ENCODE data around the gene C3orf38. TPM values are rescaled to one million over a fixed set of nuclear protein-coding genes. Genes with fewer than 3 reads are reported as not detected.
"Not testable (repeated sequence)": the region's sequence is repeated elsewhere in the genome, so short reads cannot be mapped to it uniquely, and the experiment has no call there.

The C3orf38 gene
- total and polyA plus RNA-seq, 9 donors: 7.2 to 25.8 (median 22.1) TPM

DNA sequence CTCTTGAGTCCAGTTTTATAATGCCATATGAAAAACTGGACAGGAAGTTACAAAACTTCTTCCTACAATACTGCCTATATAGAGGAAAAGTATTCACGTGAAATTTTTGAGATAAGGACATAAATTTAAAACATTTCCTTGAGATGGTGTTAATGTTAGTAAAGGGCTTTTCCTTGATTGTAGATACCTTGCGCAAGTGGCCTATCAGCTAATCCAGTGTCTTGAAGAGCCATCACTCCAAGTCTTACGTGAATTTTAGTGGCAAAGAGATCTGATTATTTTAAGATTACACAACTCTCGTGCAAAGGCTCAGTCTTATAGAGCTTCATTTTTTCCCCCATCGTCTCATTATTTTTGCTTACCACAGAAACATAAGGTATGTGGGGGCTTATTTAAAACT lies 18.4 kb downstream of the C3orf38 start:
- no peak overlapping the region for H3K4me3 ChIP-seq
- TF ChIP-seq, protein P1, sequence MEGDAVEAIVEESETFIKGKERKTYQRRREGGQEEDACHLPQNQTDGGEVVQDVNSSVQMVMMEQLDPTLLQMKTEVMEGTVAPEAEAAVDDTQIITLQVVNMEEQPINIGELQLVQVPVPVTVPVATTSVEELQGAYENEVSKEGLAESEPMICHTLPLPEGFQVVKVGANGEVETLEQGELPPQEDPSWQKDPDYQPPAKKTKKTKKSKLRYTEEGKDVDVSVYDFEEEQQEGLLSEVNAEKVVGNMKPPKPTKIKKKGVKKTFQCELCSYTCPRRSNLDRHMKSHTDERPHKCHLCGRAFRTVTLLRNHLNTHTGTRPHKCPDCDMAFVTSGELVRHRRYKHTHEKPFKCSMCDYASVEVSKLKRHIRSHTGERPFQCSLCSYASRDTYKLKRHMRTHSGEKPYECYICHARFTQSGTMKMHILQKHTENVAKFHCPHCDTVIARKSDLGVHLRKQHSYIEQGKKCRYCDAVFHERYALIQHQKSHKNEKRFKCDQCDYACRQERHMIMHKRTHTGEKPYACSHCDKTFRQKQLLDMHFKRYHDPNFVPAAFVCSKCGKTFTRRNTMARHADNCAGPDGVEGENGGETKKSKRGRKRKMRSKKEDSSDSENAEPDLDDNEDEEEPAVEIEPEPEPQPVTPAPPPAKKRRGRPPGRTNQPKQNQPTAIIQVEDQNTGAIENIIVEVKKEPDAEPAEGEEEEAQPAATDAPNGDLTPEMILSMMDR (IDR thresholded peaks at IDR 0.05): no peak
- TF ChIP-seq EP300 (IDR thresholded peaks at IDR 0.05) (no peak), POLR2A (IDR thresholded peaks at IDR 0.05) (no peak)
- no peaks in the 10 kb centered on the region for H3K9me3 ChIP-seq
- DNase-seq: no peak
- no peaks in the 10 kb centered on the region for H3K36me3 ChIP-seq
- WGBS, 3 donors: 83 to 85% (median 84%) methylated on average over 5 of the region's 5 CpGs
- H3K4me1 ChIP-seq (ENCODE audit: insufficient read depth): no peaks in the 10 kb centered on the region
- no peaks in the 10 kb centered on the region for H3K27me3 ChIP-seq
- H3K27ac ChIP-seq: no peak overlapping the region
- intact Hi-C loops (cut with DNase I): no loop called here

GRCh38 chr3:88180398-88180999 lies 30.7 kb downstream of the C3orf38 start:
- DNase-seq: no peak
- no peaks in the 10 kb centered on the region for H3K27me3 ChIP-seq
- TF ChIP-seq EP300 (IDR thresholded peaks at IDR 0.05) (no peak), POLR2A (IDR thresholded peaks at IDR 0.05) (no peak)
- TF ChIP-seq, protein P1 (IDR thresholded peaks at IDR 0.05): no peak
- 61 to 74% (median 67%) methylated on average over 4 of the region's 4 CpGs for WGBS, 3 donors
- intact Hi-C loops (cut with DNase I): no loop called here
- H3K27ac ChIP-seq: no peak overlapping the region
- H3K4me3 ChIP-seq: no peak overlapping the region
- no peaks in the 10 kb centered on the region for H3K36me3 ChIP-seq
- H3K9me3 ChIP-seq: no peaks in the 10 kb centered on the region
- no peaks in the 10 kb centered on the region for H3K4me1 ChIP-seq (ENCODE audit: insufficient read depth)

DNA sequence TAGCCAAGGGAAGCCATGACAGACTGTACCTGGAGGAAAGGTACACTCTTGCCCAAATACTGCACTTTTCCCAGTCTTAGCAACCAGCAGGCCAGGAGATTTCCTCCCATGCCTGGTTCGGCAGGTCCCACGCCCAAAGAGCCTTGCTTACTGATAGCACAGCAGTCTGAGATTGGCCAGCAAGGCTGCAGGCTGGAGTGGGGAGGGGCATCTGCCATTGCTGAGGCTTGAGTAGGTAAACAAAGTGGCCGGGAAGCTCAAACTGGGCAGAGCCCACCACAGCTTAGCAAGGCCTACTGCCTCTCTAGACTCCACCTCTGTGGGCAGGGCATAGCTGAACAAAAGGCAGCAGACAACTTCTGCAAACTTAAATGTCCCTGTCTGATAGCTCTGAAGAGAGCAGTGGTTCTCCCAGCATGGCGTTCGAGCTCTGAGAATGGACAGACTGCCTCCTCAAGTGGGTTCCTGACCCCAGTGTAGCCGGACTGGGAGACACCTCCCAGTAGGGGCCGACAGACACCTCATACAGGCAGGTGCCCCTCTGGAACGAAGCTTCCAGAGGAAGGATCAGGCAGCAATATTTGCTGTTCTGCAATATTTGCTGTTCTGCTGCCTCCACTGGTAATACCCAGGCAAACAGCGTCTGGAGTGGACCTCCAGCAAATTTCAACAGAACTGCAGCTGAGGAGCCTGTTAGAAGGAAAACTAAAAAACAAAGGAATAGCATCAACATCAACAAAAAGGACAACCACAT lies 32.6 kb downstream of the C3orf38 start:
- H3K9me3 ChIP-seq; H3K4me1 ChIP-seq (ENCODE audit: insufficient read depth); H3K36me3 ChIP-seq; H3K4me3 ChIP-seq; H3K27me3 ChIP-seq; intact Hi-C loops (cut with DNase I); DNase-seq; H3K27ac ChIP-seq: not testable (repeated sequence)
- 86 to 92% (median 87%) methylated on average over 9 of the region's 9 CpGs for WGBS, 3 donors

GRCh38 chr3:88188436-88188835 lies 38.7 kb downstream of the C3orf38 start:
- no peak for TF ChIP-seq POLR2A (IDR thresholded peaks at IDR 0.05)
- TF ChIP-seq, protein P1 (IDR thresholded peaks at IDR 0.05): no peak
- no peak for TF ChIP-seq EP300 (IDR thresholded peaks at IDR 0.05)
- Histone ChIP-seq H3K9me3 (no peaks in the 10 kb centered on the region), H3K27ac (no peak overlapping the region), H3K36me3 (no peaks in the 10 kb centered on the region), H3K4me1 (ENCODE audit: insufficient read depth) (no peaks in the 10 kb centered on the region), H3K4me3 (no peak overlapping the region), H3K27me3 (no peaks in the 10 kb centered on the region)
- 70 to 82% (median 80%) methylated on average over 6 of the region's 6 CpGs for WGBS, 3 donors
- DNase-seq: no peak
- intact Hi-C loops (cut with DNase I): no loop called here

- Histone ChIP-seq H3K4me1 (ENCODE audit: insufficient read depth) (no peaks in the 10 kb centered on the region), H3K4me3 (no peak overlapping the region), H3K27ac (no peak overlapping the region), H3K27me3 (no peaks in the 10 kb centered on the region), H3K36me3 (no peaks in the 10 kb centered on the region), H3K9me3 (no peaks in the 10 kb centered on the region)
- no peak for DNase-seq
- 93 to 94% (median 94%) methylated on average over 11 of the region's 11 CpGs for WGBS, 3 donors
- intact Hi-C loops (cut with DNase I): no loop called here
- TF ChIP-seq POLR2A (IDR thresholded peaks at IDR 0.05) (no peak), EP300 (IDR thresholded peaks at IDR 0.05) (no peak)
- TF ChIP-seq, protein P1 (IDR thresholded peaks at IDR 0.05): no peak
Measured at GRCh38 chr3:88189361-88189810, 39.6 kb downstream of the C3orf38 start.
